ENCODE results near the gene CLMP.

Gene CLMP
- total RNA-seq, result 0 to 0.39 reads per million in 2 donors

GRCh38 chr11:123195188-123196059 is at the start of gene CLMP:
Gene CLMP, minus strand, starts transcription at chr11:123195248. Its CDS starts 308 bp downstream, at chr11:123194940.
- DNase-seq, result no peak

- no peak for DNase-seq
Observed at GRCh38 chr11:123241874-123242543, 47.0 kb upstream of the CLMP start.

- DNase-seq, result no peak
Observed at GRCh38 chr11:123241294-123241693, 46.2 kb upstream of the CLMP start.

- no peak for DNase-seq
Observed at GRCh38 chr11:123239191-123240150, 44.4 kb upstream of the CLMP start.

GRCh38 chr11:123238297-123238696 is 43.2 kb upstream of the CLMP start:
- no peak for DNase-seq

- DNase-seq, result no peak
Observed at GRCh38 chr11:123236879-123237278, 41.8 kb upstream of the CLMP start.

- DNase-seq, result no peak
Observed at GRCh38 chr11:123235656-123236261, 40.7 kb upstream of the CLMP start.

GRCh38 chr11:123235117-123235655 is 40.1 kb upstream of the CLMP start:
- DNase-seq, result no peak

GRCh38 chr11:123233975-123234334 is 38.9 kb upstream of the CLMP start:
- DNase-seq, result no peak

- no peak for DNase-seq
Observed at GRCh38 chr11:123233280-123233974, 38.4 kb upstream of the CLMP start.

GRCh38 chr11:123231777-123232176 is 36.7 kb upstream of the CLMP start:
- no peak for DNase-seq

- DNase-seq, result no peak
Observed at GRCh38 chr11:123231256-123231655, 36.2 kb upstream of the CLMP start.

GRCh38 chr11:123230346-123230745 is 35.3 kb upstream of the CLMP start:
- no peak for DNase-seq

GRCh38 chr11:123228496-123229163 is 33.6 kb upstream of the CLMP start:
- DNase-seq, result no peak

- no peak for DNase-seq
Observed at GRCh38 chr11:123227763-123228495, 32.9 kb upstream of the CLMP start.

- DNase-seq, result no peak
Observed at GRCh38 chr11:123221584-123221983, 26.5 kb upstream of the CLMP start.

- no peak for DNase-seq
Observed at GRCh38 chr11:123221096-123221561, 26.1 kb upstream of the CLMP start.

- DNase-seq, result no peak
Observed at GRCh38 chr11:123219066-123219690, 24.1 kb upstream of the CLMP start.

GRCh38 chr11:123218451-123218850 is 23.4 kb upstream of the CLMP start:
- DNase-seq, result no peak

- DNase-seq, result no peak
Observed at GRCh38 chr11:123217897-123218296, 22.8 kb upstream of the CLMP start.

Data from activated gamma-delta T cell (primary cell).